BE2C (cell line): ENCODE results near the gene RPL21.

Experiments
- DNase-seq: peaks from one replicate; pipeline ENCODE4 v3.0.0-alpha.2; 2020
- H3K27me3 ChIP-seq: fragments of 250-450 bp; sonication (Bioruptor Pico); 2 replicates; pipeline ENCODE4 v1.5.1; 2020; ENCODE audit warnings: mild to moderate bottlenecking
- H3K36me3 ChIP-seq: fragments of 250-450 bp; sonication (Bioruptor Pico); 2 replicates; pipeline ENCODE4 v1.5.1; 2020; ENCODE audit warnings: mild to moderate bottlenecking
- H3K4me1 ChIP-seq: fragments of 250-450 bp; sonication (Bioruptor Pico); 2 replicates; pipeline ENCODE4 v1.5.1; 2020
- H3K4me3 ChIP-seq: 2 replicates; pipeline ENCODE4 v1.5.1; 2011; ENCODE audit warnings: low read depth, low read length
- H3K9me3 ChIP-seq: fragments of 250-450 bp; sonication (Bioruptor Pico); 2 replicates; pipeline ENCODE4 v1.5.1; 2020
- CTCF ChIP-seq: IDR thresholded peaks from 2 replicates; pipeline ENCODE4 v1.5.1; 2012; ENCODE audit warnings: mild to moderate bottlenecking, low read depth, low read length

Gene RPL21

GRCh38 chr13:27252467-27252866 lies 1.1 kb downstream of the RPL21 start:
- no peaks in the 10 kb centered on the region for H3K9me3 ChIP-seq
- no peaks in the 10 kb centered on the region for H3K27me3 ChIP-seq
- TF ChIP-seq CTCF: no peak
- peaks cover 59% of the 10 kb centered on the region for H3K36me3 ChIP-seq
- no peak for DNase-seq
- no peaks in the 10 kb centered on the region; the same call in 1 of the 2 replicates for H3K4me1 ChIP-seq
- H3K4me3 ChIP-seq: peak overlapping the region; percentile 100

GRCh38 chr13:27257233-27257568 lies 5.8 kb downstream of the RPL21 start:
- Histone ChIP-seq H3K4me1 (no peaks in the 10 kb centered on the region; the same call in 1 of the 2 replicates), H3K36me3 (peaks cover 86% of the 10 kb centered on the region)
- no peak for DNase-seq

GRCh38 chr13:27257648-27258253 lies 6.4 kb downstream of the RPL21 start:
- Histone ChIP-seq H3K36me3 (peaks cover 80% of the 10 kb centered on the region), H3K4me1 (peaks cover under 1% of the 10 kb centered on the region), H3K27me3 (no peaks in the 10 kb centered on the region), H3K9me3 (no peaks in the 10 kb centered on the region), H3K4me3 (no peak overlapping the region)
- no peak for DNase-seq
- TF ChIP-seq CTCF: no peak

More at GRCh38 chr13:27257233-27257568, 5.8 kb downstream of the RPL21 start:
- no peak for TF ChIP-seq CTCF
- Histone ChIP-seq H3K4me3 (no peak overlapping the region), H3K9me3 (no peaks in the 10 kb centered on the region), H3K27me3 (no peaks in the 10 kb centered on the region)

GRCh38 chr13:27258637-27259386 lies 7.5 kb downstream of the RPL21 start:
- no peak overlapping the region for H3K4me3 ChIP-seq
- no peak for TF ChIP-seq CTCF

GRCh38 chr13:27259831-27260230 lies 8.5 kb downstream of the RPL21 start:
- H3K27me3 ChIP-seq: no peaks in the 10 kb centered on the region
- no peak overlapping the region for H3K4me3 ChIP-seq
- no peak for TF ChIP-seq CTCF
- H3K36me3 ChIP-seq: peaks cover 60% of the 10 kb centered on the region
- no peak for DNase-seq
- no peaks in the 10 kb centered on the region for H3K9me3 ChIP-seq
- H3K4me1 ChIP-seq: peaks cover 6% of the 10 kb centered on the region

More at GRCh38 chr13:27258637-27259386, 7.5 kb downstream of the RPL21 start:
- DNase-seq: no peak
- peaks cover 6% of the 10 kb centered on the region for H3K4me1 ChIP-seq
- H3K9me3 ChIP-seq: no peaks in the 10 kb centered on the region
- peaks cover 70% of the 10 kb centered on the region for H3K36me3 ChIP-seq
- H3K27me3 ChIP-seq: no peaks in the 10 kb centered on the region

- peaks cover 6% of the 10 kb centered on the region for H3K4me1 ChIP-seq
- no peak overlapping the region for H3K4me3 ChIP-seq
- no peak for TF ChIP-seq CTCF
- DNase-seq: no peak
- H3K36me3 ChIP-seq: peaks cover 45% of the 10 kb centered on the region
- H3K27me3 ChIP-seq: no peaks in the 10 kb centered on the region
- no peaks in the 10 kb centered on the region for H3K9me3 ChIP-seq
Measured at GRCh38 chr13:27261396-27261795, 10.0 kb downstream of the RPL21 start.
